HG03354 (cell line): ENCODE data around the gene U2AF1L4.
"Not testable (repeated sequence)": the region's sequence is repeated elsewhere in the genome, so short reads cannot be mapped to it uniquely, and the experiment has no call there.

Source experiments
- ATAC-seq: cut with Tn5 transposase; IDR thresholded peaks from one replicate; pipeline ENCODE4 v1.9.1; 2021; ENCODE audit warnings: mild to moderate bottlenecking; ENCODE audit not compliant: unreplicated experiment, poor library complexity, severe bottlenecking

Gene U2AF1L4

DNA sequence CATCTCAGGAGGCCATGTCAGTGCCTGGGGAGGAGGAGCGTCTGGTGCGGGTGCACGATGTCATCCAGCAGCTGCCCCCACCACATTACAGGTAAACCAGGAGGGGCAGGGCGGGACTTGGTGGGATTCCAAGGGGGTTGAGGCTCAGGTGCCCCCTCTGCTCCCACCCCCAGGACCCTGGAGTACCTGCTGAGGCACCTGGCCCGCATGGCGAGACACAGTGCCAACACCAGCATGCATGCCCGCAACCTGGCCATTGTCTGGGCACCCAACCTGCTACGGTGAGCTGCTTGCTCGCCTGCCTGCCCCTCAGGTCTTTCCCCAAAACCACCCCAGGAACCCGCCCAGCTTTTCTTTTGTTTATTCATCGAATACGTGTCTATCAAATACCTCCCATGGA, 37.4 kb upstream of the U2AF1L4 start:
- ATAC-seq = no peak

DNA sequence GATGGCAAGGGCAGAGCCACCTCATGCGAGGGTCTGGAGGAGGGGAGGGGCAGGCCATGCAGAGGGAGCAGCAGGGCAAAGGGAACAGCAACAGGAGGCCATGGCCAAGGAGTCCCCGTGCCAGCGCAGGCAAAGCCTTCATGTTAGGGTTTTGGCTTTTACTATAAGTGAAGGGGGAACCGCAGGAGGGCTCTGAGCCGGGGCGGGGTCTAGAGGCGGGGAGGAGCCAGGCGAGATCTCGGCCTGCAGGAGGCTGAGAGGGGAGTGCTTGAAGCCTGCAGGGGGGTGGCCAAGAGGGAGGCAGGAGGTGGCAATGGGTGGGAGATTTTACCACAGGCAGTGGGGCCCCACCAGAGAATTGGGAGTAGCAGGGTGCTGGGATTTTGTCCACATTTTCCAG, 36.4 kb upstream of the U2AF1L4 start:
- ATAC-seq = no peak

GRCh38 chr19:35780717-35781116, 35.5 kb upstream of the U2AF1L4 start:
- no peak for ATAC-seq

DNA sequence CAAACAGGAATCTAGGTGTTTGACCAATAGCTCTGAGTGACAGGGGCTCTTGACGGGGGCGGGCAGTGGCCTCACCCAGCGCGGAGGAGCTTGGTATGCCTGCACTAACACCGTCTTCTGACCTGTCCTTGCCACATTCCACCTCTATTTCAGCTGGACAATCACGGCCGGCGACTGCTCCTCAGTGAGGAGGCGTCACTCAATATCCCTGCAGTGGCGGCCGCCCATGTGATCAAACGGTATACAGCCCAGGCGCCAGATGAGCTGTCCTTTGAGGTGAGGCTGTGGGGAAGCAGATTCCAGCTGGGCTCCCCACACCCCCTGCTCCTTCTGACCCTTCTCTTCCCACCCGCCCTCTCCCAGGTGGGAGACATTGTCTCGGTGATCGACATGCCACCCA, 34.8 kb upstream of the U2AF1L4 start:
- no peak for ATAC-seq

GRCh38 chr19:35779033-35779432, 33.8 kb upstream of the U2AF1L4 start:
- ATAC-seq = no peak

DNA sequence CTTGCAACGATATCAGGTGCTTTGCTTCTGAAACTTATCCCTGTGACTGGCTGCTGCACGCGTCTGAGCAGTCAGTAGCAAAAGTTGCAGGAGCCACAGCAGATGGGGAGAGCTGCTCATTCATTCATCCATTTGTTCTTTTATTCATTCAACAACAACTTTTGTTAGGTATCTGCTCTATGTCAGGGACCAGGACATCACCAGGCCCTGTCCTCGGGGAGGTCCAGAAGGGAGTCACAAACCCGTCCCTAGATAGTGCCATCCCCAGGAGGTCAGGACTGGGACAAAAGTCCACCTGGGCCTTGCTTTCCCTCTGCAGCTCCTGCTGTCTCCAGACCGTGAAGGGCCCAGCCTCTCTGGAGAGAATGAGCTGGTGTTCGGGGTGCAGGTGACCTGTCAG, 32.7 kb upstream of the U2AF1L4 start:
- ATAC-seq = no peak

DNA sequence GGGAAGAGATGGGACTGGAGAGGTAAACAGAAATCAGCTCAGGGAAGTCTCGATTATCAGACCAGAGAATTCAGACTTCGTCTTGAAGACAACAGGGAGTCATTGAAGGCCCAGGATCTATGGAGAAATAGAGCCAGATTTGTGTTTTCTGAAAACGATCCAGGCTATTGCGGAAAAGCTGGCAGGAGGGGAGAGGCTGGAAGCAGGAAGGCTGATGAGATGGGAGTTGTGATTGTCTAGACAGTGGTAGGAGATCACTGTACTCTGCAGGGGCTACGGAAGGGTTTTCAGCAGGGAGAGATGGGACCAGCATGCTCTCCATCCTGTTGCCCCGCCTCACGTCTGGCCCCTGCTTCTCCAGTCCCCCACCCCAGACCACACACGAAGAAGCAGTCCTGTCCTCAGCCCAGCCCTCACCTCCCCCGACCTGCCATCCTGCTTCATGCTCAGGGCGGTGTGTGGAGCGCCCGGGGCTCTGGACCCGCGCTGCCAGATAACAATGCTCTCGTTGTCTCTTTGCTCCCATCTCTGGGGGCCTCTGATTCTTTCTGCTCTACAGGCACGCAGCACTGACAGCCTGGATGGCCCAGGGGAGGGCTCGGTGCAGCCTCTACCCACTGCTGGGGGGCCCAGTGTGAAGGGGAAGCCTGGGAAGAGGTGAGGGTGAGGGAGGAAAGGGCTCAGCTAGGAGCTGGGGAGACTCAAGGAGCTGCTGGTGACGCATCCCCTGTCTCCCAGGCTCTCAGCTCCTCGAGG, 32.0 kb upstream of the U2AF1L4 start:
- ATAC-seq = no peak

DNA sequence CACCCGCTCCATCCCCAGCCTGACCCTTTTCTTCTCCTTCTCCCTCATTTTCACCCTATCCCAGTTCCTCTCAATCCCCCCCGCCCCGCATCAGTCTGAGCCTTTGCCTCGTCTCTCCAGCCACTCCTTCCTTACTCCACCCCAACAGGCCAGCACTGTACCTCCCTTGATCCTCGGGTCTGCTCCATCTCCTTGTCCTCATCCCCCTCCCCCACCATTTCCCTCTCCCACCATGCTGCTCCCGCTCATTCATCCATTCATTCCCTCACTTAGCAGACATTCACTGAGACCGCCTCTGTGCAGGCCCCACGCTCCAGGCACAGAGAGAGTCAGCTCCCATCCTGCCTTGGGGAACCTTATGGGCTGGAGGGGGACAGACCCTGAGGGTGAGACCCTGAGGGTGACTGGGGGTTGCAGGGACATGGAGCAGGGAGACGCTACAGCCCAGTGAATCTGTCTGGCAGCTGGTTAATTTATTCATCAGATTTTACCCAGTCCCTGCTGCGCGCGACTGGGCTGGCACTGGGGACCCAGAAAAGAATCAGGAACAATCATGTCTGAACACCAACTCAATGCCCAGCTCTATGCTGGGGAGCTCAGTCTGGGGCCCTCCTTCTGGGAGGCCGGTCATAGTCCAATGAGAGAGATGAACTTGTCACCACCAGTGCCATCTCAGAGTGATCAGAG, 31.0 kb upstream of the U2AF1L4 start:
- no peak for ATAC-seq

- ATAC-seq = peak; percentile 92
Measured at GRCh38 chr19:35775298-35776101, 30.3 kb upstream of the U2AF1L4 start, which contains the start of gene ARHGAP33. TSS of gene ARHGAP33 (plus strand) at chr19:35775564. CDS start at chr19:35775659, 95 bp downstream.

- no peak for ATAC-seq
Measured at GRCh38 chr19:35775046-35775297, 29.8 kb upstream of the U2AF1L4 start.

DNA sequence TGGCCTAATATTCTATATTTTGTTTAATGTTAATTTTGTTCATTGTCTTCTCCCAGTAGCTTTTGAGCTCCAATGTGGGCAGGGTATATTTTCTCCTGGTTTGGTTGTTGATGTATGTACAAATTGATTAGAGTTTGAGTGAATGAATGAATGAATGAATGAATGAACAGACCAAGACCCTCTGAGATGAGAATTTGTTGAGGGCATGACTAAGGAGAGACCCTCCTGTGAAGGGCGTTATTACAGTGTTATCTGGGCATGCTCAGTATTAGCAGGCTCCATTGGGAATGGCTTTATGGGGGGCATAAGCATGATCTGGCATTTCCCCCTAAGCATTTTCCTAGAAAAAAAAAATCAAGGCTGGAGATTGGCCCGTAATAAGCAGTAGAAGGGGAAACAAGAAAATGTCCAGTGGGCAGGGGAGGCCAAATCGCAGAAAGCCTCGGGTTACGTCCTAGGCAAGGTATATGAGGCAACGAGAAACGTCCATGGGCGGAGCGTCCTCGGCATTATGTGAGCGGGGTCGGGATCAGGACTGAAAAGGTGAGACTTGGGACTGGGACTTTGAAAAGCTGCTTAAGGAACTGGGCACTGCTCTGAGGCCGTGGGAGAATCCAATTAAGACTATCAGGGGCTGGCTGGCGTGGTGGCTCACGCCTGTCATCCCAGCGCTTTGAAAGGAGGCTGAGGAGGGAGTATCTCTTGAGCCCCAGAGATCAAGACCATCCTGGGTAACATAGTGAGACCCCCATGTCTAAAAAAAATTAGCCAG, 29.2 kb upstream of the U2AF1L4 start:
- ATAC-seq = no peak

DNA sequence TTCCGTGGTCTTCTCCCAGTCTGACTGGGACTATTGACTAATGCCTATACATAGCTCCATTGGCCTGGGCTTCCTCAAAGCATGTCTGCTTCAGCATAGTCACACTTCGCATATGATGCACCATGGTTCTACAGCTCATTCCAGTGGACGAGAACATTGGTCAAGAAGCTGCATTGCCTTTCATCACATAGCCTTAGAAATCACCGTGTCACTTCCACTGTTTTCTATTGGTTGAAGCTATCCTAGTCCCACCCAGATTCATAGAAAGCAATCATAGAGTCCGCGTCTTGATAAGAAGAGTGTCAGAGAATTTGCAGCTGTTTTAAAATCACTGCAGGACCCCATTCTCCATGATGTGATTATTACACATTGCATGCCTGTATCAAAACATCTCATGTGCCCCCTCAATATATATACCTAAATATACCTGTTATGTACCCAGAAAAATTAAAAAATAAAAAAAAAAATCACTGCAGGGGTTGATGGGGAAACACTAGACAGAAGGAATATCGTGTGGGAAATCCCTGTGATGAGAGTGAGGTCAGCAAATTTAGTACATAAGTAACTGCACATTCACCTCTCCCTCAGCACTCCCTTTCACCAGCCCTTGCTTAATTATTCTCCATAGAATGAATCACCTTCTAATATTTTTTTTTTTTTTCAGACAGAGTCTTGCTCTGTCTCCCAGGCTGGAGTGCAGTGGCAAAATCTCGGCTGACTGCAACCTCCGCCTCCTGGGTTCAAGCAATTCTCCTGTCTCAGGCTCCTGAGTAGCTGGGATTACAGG, 28.0 kb upstream of the U2AF1L4 start:
- ATAC-seq = no peak

GRCh38 chr19:35772362-35772761, 27.1 kb upstream of the U2AF1L4 start:
- ATAC-seq = not testable (repeated sequence)

DNA sequence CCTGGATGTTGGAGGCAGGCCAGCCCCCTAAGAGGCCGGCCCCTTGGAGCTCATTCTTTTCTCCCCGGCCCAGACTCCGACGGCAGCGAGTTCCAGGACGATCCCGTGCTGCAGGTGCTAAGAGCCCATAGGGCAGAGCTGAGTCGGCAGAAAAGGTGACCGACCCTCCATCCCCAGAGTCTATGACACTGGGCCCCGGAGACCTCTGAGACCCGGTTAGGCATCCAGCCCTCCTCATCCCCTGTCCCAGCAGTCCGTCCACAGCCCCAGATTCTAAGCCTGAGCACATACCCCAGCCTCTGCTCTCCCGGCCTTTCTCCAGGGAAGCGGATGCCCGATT, 22.8 kb upstream of the U2AF1L4 start:
- ATAC-seq = no peak

DNA sequence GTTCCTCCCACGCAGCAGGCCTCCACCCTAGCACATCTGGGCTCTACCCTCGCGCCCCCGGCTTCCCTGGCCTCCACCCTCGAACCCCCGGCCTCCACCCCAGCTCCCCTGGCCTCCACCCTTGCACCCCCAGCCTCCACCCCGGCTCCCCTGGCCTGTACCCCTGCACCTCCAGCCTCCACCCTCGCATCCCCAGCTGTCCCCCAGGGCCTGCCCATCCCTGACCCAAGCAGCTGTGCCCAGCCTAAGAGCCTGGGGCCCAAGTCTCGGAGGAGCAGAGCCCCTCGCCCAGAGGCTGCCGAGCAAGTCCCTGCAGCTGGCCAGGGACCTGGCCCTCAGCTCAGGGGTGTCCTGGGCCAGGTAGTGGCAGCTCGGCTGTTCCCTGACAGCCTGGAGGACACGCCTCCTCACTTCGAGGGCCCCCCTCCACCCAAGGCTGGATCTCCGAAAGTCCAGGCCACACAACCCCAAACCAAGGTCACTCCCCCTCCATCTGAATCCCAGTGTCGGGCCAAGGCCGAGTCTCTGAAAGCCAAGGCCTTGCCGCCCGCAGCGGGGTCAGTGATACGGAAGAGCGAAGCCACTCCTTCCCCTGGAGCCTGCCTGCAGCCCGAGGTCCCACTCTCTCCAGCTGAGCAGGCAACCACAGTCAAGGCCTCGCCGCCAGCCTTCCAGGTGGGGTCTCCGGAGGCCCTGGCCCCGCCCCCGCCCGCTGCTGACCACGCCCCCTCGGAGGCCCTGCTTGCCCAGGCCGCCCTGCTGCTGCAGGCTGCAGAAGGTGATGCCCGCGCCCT, 22.3 kb upstream of the U2AF1L4 start:
- no peak for ATAC-seq

GRCh38 chr19:35766571-35767104, 21.4 kb upstream of the U2AF1L4 start:
- no peak for ATAC-seq

DNA sequence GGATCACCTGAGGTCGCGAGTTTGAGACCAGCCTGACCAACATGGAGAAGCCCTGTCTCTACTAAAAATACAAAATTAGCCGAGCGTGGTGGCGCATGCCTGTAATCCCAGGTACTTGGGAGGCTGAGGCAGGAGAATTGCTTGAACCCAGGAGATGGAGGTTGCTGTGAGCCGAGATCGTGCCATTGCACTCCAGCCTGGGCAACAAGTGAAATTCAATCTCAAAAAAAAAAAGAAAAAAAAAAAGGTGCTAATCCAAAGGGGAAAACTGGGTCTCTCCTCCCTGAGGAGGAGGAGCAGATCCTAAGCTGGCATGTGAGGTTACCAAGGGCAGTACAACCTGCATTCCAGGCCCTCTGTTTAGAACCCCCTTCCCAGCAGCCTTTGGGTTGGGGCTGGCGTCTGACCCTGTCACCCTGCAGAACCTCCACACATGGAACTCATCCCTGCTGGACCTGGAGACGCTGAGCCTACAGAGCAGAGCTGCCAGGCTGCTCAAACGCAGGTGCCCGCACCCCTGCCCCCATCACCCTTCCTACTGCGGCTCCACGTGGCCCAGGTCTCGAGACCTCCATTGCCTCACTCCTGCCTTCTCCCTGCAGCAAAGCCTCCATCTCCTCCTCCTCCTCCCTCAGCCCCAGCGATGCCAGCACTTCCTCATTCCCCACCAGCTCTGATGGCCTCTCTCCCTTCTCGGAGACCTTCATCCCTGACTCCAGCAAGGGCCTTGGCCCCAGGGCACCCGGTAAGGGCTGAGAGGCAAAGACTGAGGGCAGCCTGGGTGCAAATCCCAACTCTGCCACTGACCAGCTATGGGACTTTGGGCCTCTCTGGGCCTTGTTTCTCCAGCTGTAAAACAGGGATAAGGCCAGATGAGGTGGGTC, 19.5 kb upstream of the U2AF1L4 start:
- ATAC-seq = no peak
